Spinal cord (tissue), 10 donors: ENCODE results near the gene GRIFIN. TPM values are rescaled to one million over a fixed set of nuclear protein-coding genes. Genes with fewer than 3 reads are reported as not detected.
A peak's percentile ranks its signal among the peaks of the same experiment; 100 is the strongest.

Experiments
- DNase-seq, 6 donors: peaks; one replicate each; pipeline versions ENCODE4 v3.0.0 to v3.0.0-alpha.2; 2013 to 2015; ENCODE audit warnings: low spot score in 6 of 6, low read depth in 4 of 6
- H3K27ac ChIP-seq: one replicate; pipeline ENCODE4 v1.5.1; 2013; ENCODE audit warnings: low read depth, low read length, control low read depth
- H3K27me3 ChIP-seq: one replicate; pipeline ENCODE4 v1.6.1; 2013; ENCODE audit warnings: low read length; ENCODE audit not compliant: control insufficient read depth, insufficient read depth
- H3K36me3 ChIP-seq: one replicate; pipeline ENCODE4 v1.6.1; 2013; ENCODE audit warnings: low read length; ENCODE audit not compliant: control insufficient read depth, insufficient read depth
- H3K4me1 ChIP-seq: one replicate; pipeline ENCODE4 v1.6.1; 2013; ENCODE audit warnings: low read length; ENCODE audit not compliant: control insufficient read depth, insufficient read depth
- H3K4me3 ChIP-seq: one replicate; pipeline ENCODE4 v1.5.1; 2013; ENCODE audit warnings: low read depth, low read length, control low read depth
- H3K9me3 ChIP-seq: one replicate; pipeline ENCODE4 v1.6.1; 2013; ENCODE audit warnings: low read length; ENCODE audit not compliant: control insufficient read depth, insufficient read depth
- WGBS: methylation state at CpG from one replicate; pipeline ENCODE4 v1.1.5; 2013; ENCODE audit warnings: missing lambda C conversion rate; ENCODE audit not compliant: insufficient coverage; 5-methylcytosine and 5-hydroxymethylcytosine counted together
- polyA plus RNA-seq, 2 donors: library from polyadenylated mRNA; unstranded; fragments of 120-200 nt; gene quantifications; one replicate each; pipeline ENCODE4 v1.2.1, GENCODE V29; 2013; ENCODE audit not compliant: insufficient read length in 2 of 2
- total RNA-seq, 2 donors: library from RNA; depleted of rRNA in 1 of 2; stranded (reverse); fragments of 120-200 nt in 1 of 2; fragments of >200 nt in 1 of 2; gene quantifications; one replicate each; pipeline versions ENCODE4 v1.2.3 to v1.2.4, GENCODE V29; 2013 to 2014
- donor health status: healthy.

Gene GRIFIN
- total and polyA plus RNA-seq, 4 donors = 0.41 TPM; not detected in 3

- DNase-seq = no peak
- Histone ChIP-seq H3K27ac (no peak overlapping the region), H3K4me3 (no peak overlapping the region), H3K4me1 (peaks cover 36% of the 10 kb centered on the region), H3K9me3 (no peaks in the 10 kb centered on the region), H3K27me3 (no peaks in the 10 kb centered on the region), H3K36me3 (peaks cover 4% of the 10 kb centered on the region)
- 90% methylated on average over 3 of the region's 4 CpGs for WGBS
Observed at GRCh38 chr7:2481195-2481594, 5.0 kb upstream of the GRIFIN start.

- no peak for DNase-seq
- Histone ChIP-seq H3K27ac (no peak overlapping the region), H3K4me1 (peaks cover 36% of the 10 kb centered on the region), H3K9me3 (no peaks in the 10 kb centered on the region), H3K36me3 (peaks cover 9% of the 10 kb centered on the region), H3K27me3 (no peaks in the 10 kb centered on the region), H3K4me3 (no peak overlapping the region)
- WGBS = 55% methylated on average over 21 of the region's 21 CpGs
Observed at GRCh38 chr7:2480070-2480408, 3.8 kb upstream of the GRIFIN start.

GRCh38 chr7:2479276-2480069 is 3.3 kb upstream of the GRIFIN start:
- no peak for DNase-seq
- no peaks in the 10 kb centered on the region for H3K9me3 ChIP-seq
- H3K4me3 ChIP-seq = no peak overlapping the region
- H3K27ac ChIP-seq = no peak overlapping the region
- WGBS = 85% methylated on average over 16 of the region's 16 CpGs
- H3K27me3 ChIP-seq = no peaks in the 10 kb centered on the region
- H3K4me1 ChIP-seq = peaks cover 36% of the 10 kb centered on the region
- H3K36me3 ChIP-seq = peaks cover 10% of the 10 kb centered on the region

GRCh38 chr7:2478800-2479199 is 2.6 kb upstream of the GRIFIN start:
- 58% methylated on average over 15 of the region's 19 CpGs for WGBS
- Histone ChIP-seq H3K27me3 (no peaks in the 10 kb centered on the region), H3K36me3 (peaks cover 12% of the 10 kb centered on the region), H3K27ac (no peak overlapping the region), H3K4me1 (peaks cover 36% of the 10 kb centered on the region), H3K9me3 (no peaks in the 10 kb centered on the region), H3K4me3 (no peak overlapping the region)
- peak in 1 of 6 donors; percentile 16 for DNase-seq

GRCh38 chr7:2478399-2478785 is 2.2 kb upstream of the GRIFIN start:
- no peak overlapping the region for H3K27ac ChIP-seq
- WGBS = 58% methylated on average over 9 of the region's 11 CpGs
- H3K4me3 ChIP-seq = no peak overlapping the region
- peaks cover 34% of the 10 kb centered on the region for H3K4me1 ChIP-seq
- H3K27me3 ChIP-seq = no peaks in the 10 kb centered on the region
- H3K9me3 ChIP-seq = no peaks in the 10 kb centered on the region
- DNase-seq = peak in 2 of 6 donors; percentile 31 to 54
- peaks cover 12% of the 10 kb centered on the region for H3K36me3 ChIP-seq

- H3K27ac ChIP-seq = no peak overlapping the region
- peaks cover 34% of the 10 kb centered on the region for H3K4me1 ChIP-seq
- H3K4me3 ChIP-seq = no peak overlapping the region
- H3K9me3 ChIP-seq = no peaks in the 10 kb centered on the region
- H3K27me3 ChIP-seq = no peaks in the 10 kb centered on the region
- peaks cover 12% of the 10 kb centered on the region for H3K36me3 ChIP-seq
- WGBS = 32% methylated on average over 31 of the region's 34 CpGs
- DNase-seq = peak in 2 of 6 donors; percentile 42 to 64
Observed at GRCh38 chr7:2477447-2478398, 1.5 kb upstream of the GRIFIN start.

GRCh38 chr7:2476776-2477446 is 713 bp upstream of the GRIFIN start:
- Histone ChIP-seq H3K27me3 (no peaks in the 10 kb centered on the region), H3K4me3 (no peak overlapping the region), H3K27ac (no peak overlapping the region), H3K36me3 (peaks cover 12% of the 10 kb centered on the region), H3K4me1 (peaks cover 34% of the 10 kb centered on the region), H3K9me3 (no peaks in the 10 kb centered on the region)
- DNase-seq = no peak
- 77% methylated on average over 22 of the region's 25 CpGs for WGBS

- DNase-seq = no peak
- H3K9me3 ChIP-seq = no peaks in the 10 kb centered on the region
- no peak overlapping the region for H3K4me3 ChIP-seq
- no peak overlapping the region for H3K27ac ChIP-seq
- peaks cover 10% of the 10 kb centered on the region for H3K36me3 ChIP-seq
- 95% methylated on average over 15 of the region's 18 CpGs for WGBS
- H3K27me3 ChIP-seq = no peaks in the 10 kb centered on the region
- peaks cover 43% of the 10 kb centered on the region for H3K4me1 ChIP-seq
Observed at GRCh38 chr7:2475678-2476015, 551 bp downstream of the GRIFIN start.

GRCh38 chr7:2474813-2475677 is 1.2 kb downstream of the GRIFIN start:
- Histone ChIP-seq H3K9me3 (no peaks in the 10 kb centered on the region), H3K36me3 (peaks cover 9% of the 10 kb centered on the region), H3K4me3 (no peak overlapping the region), H3K27ac (no peak overlapping the region), H3K27me3 (no peaks in the 10 kb centered on the region), H3K4me1 (peaks cover 43% of the 10 kb centered on the region)
- DNase-seq = no peak
- 90% methylated on average over 22 of the region's 28 CpGs for WGBS
